Measurements from ENCODE around the gene RAP2A. TPM values are rescaled to one million over a fixed set of nuclear protein-coding genes. Genes with fewer than 3 reads are reported as not detected.

RAP2A gene
- total RNA-seq, 1 experiment from 2014 or later, result 15.2 TPM

- H3K9me2 ChIP-seq (replicated peaks; ENCODE audit: low read length), result no peaks in the 10 kb centered on the region
- no peak overlapping the region for H3K27ac ChIP-seq (ENCODE audit: low read length)
- POLR2A ChIA-PET (ENCODE audit: unreplicated experiment), result no interaction called here
- DNase-seq, result no peak
- no peak overlapping the region for H3K4me2 ChIP-seq (ENCODE audit: low read length)
- H2AFZ ChIP-seq (ENCODE audit: low read length), result no peak overlapping the region
- H3K9ac ChIP-seq (ENCODE audit: low read length), result no peak overlapping the region
- TF ChIP-seq CTCF (conservative IDR thresholded peaks at IDR 0.05; ENCODE audit: low read depth, low read length) (no peak), EZH2phosphoT487 (IDR thresholded peaks at IDR 0.05; ENCODE audit: borderline replicate concordance, low read length) (no peak), EZH2 (IDR thresholded peaks at IDR 0.05; ENCODE audit: low read length, unreplicated experiment) (no peak)
- H3K79me2 ChIP-seq (ENCODE audit: low read length), result 0 out of 2 replicates have a peak, but pooled peaks cover 1% of the 10 kb centered on the region
- ATAC-seq, result no peak
- no peak overlapping the region for H3K4me3 ChIP-seq (ENCODE audit: low read length)
- no peaks in the 10 kb centered on the region for H3K9me3 ChIP-seq (ENCODE audit: low read length)
- H4K20me1 ChIP-seq (ENCODE audit: low read length), result no peaks in the 10 kb centered on the region
- no peaks in the 10 kb centered on the region for H3K27me3 ChIP-seq (ENCODE audit: low read length)
- H3F3A ChIP-seq (ENCODE audit: low read length, unreplicated experiment), result no peaks in the 10 kb centered on the region
- intact Hi-C loops (cut with micrococcal nuclease), result no loop called here
- H3K4me1 ChIP-seq (ENCODE audit: insufficient read depth, low read length), result no peaks in the 10 kb centered on the region
- CTCF ChIA-PET, result interaction anchor here (0.6 kb wide), 1 partner anchor 10 kb away, joined by 8 read pairs; no protein-coding TSS in a partner anchor
- no TSS peak for BruUV-seq (replicated peaks)
- no peaks in the 10 kb centered on the region for H3K36me3 ChIP-seq (ENCODE audit: low read depth, low read length)
Observed at GRCh38 chr13:97448503-97449251, 14.7 kb downstream of the RAP2A start.

GRCh38 chr13:97454699-97455098 is 20.7 kb downstream of the RAP2A start:
- DNase-seq (no peak), ATAC-seq (no peak)
- H3K79me2 ChIP-seq (ENCODE audit: low read length), result 0 out of 2 replicates have a peak, but pooled peaks cover 6% of the 10 kb centered on the region
- H2AFZ ChIP-seq (ENCODE audit: low read length), result no peak overlapping the region
- no peaks in the 10 kb centered on the region for H4K20me1 ChIP-seq (ENCODE audit: low read length)
- H3K9me3 ChIP-seq (ENCODE audit: low read length), result no peaks in the 10 kb centered on the region
- H3K4me1 ChIP-seq (ENCODE audit: insufficient read depth, low read length), result no peaks in the 10 kb centered on the region
- no peaks in the 10 kb centered on the region for H3K36me3 ChIP-seq (ENCODE audit: low read depth, low read length)
- H3K9ac ChIP-seq (ENCODE audit: low read length), result no peak overlapping the region
- H3F3A ChIP-seq (ENCODE audit: low read length, unreplicated experiment), result no peaks in the 10 kb centered on the region
- no TSS peak for BruUV-seq (replicated peaks)
- intact Hi-C loops (cut with micrococcal nuclease), result no loop called here
- H3K4me2 ChIP-seq (ENCODE audit: low read length), result no peak overlapping the region
- H3K27ac ChIP-seq (ENCODE audit: low read length), result no peak overlapping the region
- no peak overlapping the region for H3K4me3 ChIP-seq (ENCODE audit: low read length)
- no peaks in the 10 kb centered on the region for H3K9me2 ChIP-seq (replicated peaks; ENCODE audit: low read length)
- no peaks in the 10 kb centered on the region for H3K27me3 ChIP-seq (ENCODE audit: low read length)
- no peak for TF ChIP-seq EZH2 (IDR thresholded peaks at IDR 0.05; ENCODE audit: low read length, unreplicated experiment)
- TF ChIP-seq EZH2phosphoT487 (IDR thresholded peaks at IDR 0.05; ENCODE audit: borderline replicate concordance, low read length), result no peak
- no peak for TF ChIP-seq CTCF (conservative IDR thresholded peaks at IDR 0.05; ENCODE audit: low read depth, low read length)
- ChIA-PET CTCF (no interaction called here), POLR2A (ENCODE audit: unreplicated experiment) (no interaction called here)

GRCh38 chr13:97456047-97456446 is 22.1 kb downstream of the RAP2A start:
- ATAC-seq (no peak), DNase-seq (no peak)
- no peaks in the 10 kb centered on the region for H3K4me1 ChIP-seq (ENCODE audit: insufficient read depth, low read length)
- no peaks in the 10 kb centered on the region for H3K9me2 ChIP-seq (replicated peaks; ENCODE audit: low read length)
- no TSS peak for BruUV-seq (replicated peaks)
- H3K4me3 ChIP-seq (ENCODE audit: low read length), result no peak overlapping the region
- POLR2A ChIA-PET (ENCODE audit: unreplicated experiment), result interaction anchor here (0.6 kb wide), 1 partner anchor 1371 kb away, joined by 3 read pairs; no protein-coding TSS in a partner anchor
- no peaks in the 10 kb centered on the region for H4K20me1 ChIP-seq (ENCODE audit: low read length)
- no peak overlapping the region for H3K4me2 ChIP-seq (ENCODE audit: low read length)
- CTCF ChIA-PET, result no interaction called here
- TF ChIP-seq EZH2phosphoT487 (IDR thresholded peaks at IDR 0.05; ENCODE audit: borderline replicate concordance, low read length) (no peak), EZH2 (IDR thresholded peaks at IDR 0.05; ENCODE audit: low read length, unreplicated experiment) (no peak), CTCF (conservative IDR thresholded peaks at IDR 0.05; ENCODE audit: low read depth, low read length) (no peak)
- intact Hi-C loops (cut with micrococcal nuclease), result no loop called here
- no peaks in the 10 kb centered on the region for H3K9me3 ChIP-seq (ENCODE audit: low read length)
- H2AFZ ChIP-seq (ENCODE audit: low read length), result no peak overlapping the region
- H3K9ac ChIP-seq (ENCODE audit: low read length), result no peak overlapping the region
- no peaks in the 10 kb centered on the region for H3K27me3 ChIP-seq (ENCODE audit: low read length)
- no peak overlapping the region for H3K27ac ChIP-seq (ENCODE audit: low read length)
- H3K36me3 ChIP-seq (ENCODE audit: low read depth, low read length), result no peaks in the 10 kb centered on the region
- H3F3A ChIP-seq (ENCODE audit: low read length, unreplicated experiment), result no peaks in the 10 kb centered on the region
- H3K79me2 ChIP-seq (ENCODE audit: low read length), result 0 out of 2 replicates have a peak, but pooled peaks cover 6% of the 10 kb centered on the region
